Esophagus squamous epithelium (tissue), 5 donors: Measurements from ENCODE around the gene PMM2. TPM values are rescaled to one million over a fixed set of nuclear protein-coding genes. Genes with fewer than 3 reads are reported as not detected.
A peak's percentile ranks its signal among the peaks of the same experiment; 100 is the strongest.

ENCODE experiments used
- DNase-seq: peaks from one replicate; lab custom pipeline; 2025; lab: John Stamatoyannopoulos, UW
- H3K27ac ChIP-seq, 4 donors: fragments of 200-600 bp; sonication (generic); one replicate each; pipeline ENCODE4 v1.5.1; 2016 to 2019; ENCODE audit warnings: mild to moderate bottlenecking in 1 of 4
- H3K27me3 ChIP-seq, 4 donors: fragments of 200-600 bp; sonication (generic); 1 replicate in 3 of 4; 2 replicates in 1 of 4; pipeline versions ENCODE4 v1.5.1 to v1.6.0; 2017 to 2021; ENCODE audit warnings: antibody characterized with exemption in 1 of 4
- H3K36me3 ChIP-seq, 3 donors: fragments of 200-600 bp; sonication (generic); one replicate each; pipeline ENCODE4 v1.5.1; 2016 to 2019
- H3K4me1 ChIP-seq, 3 donors: fragments of 200-600 bp; sonication (generic); one replicate each; pipeline ENCODE4 v1.5.1; 2017 to 2019
- H3K4me3 ChIP-seq, 4 donors: fragments of 200-600 bp; sonication (generic); 1 replicate in 3 of 4; 2 replicates in 1 of 4; pipeline ENCODE4 v1.5.1; 2016 to 2019; ENCODE audit warnings: mild to moderate bottlenecking in 2 of 4, moderate library complexity in 1 of 4
- H3K9me3 ChIP-seq, 3 donors: fragments of 200-600 bp; sonication (generic); one replicate each; pipeline ENCODE4 v1.5.1; 2016 to 2019
- CTCF ChIP-seq, 6 experiments: fragments of 450-650 bp in 4 of 6; fragments of 200-600 bp in 2 of 6; sonication (generic) in 2 of 6; IDR thresholded peaks; one replicate each; pipeline ENCODE4 v1.5.1; 2016 to 2019; ENCODE audit warnings: antibody characterized with exemption in 6 of 6, mild to moderate bottlenecking in 4 of 6, moderate library complexity in 4 of 6
- POLR2A ChIP-seq, 4 donors: fragments of 450-650 bp; IDR thresholded peaks; one replicate each; pipeline ENCODE4 v1.6.1; 2017; ENCODE audit warnings: antibody characterized with exemption in 4 of 4, mild to moderate bottlenecking in 4 of 4, moderate library complexity in 3 of 4
- WGBS, 2 donors: methylation state at CpG; one replicate each; pipeline ENCODE4 v1.1.5; 2018; 5-methylcytosine and 5-hydroxymethylcytosine counted together
- intact Hi-C: fragments of 100-400 bp; cut with DNase I; formaldehyde crosslinking; loops from one replicate; pipeline ENCODE4 v1.15.0; 2022
- total RNA-seq, 4 donors: library from RNA; depleted of rRNA; stranded (reverse); fragments of >200 nt; gene quantifications; one replicate each; pipeline ENCODE4 v1.1.0, GENCODE V29; 2016
- donor health status: DM: yes; HTN: yes; CAD: no.

Gene PMM2
- total RNA-seq, 4 donors from 2014 or later: 36.3 to 54.3 (median 41.4) TPM

DNA sequence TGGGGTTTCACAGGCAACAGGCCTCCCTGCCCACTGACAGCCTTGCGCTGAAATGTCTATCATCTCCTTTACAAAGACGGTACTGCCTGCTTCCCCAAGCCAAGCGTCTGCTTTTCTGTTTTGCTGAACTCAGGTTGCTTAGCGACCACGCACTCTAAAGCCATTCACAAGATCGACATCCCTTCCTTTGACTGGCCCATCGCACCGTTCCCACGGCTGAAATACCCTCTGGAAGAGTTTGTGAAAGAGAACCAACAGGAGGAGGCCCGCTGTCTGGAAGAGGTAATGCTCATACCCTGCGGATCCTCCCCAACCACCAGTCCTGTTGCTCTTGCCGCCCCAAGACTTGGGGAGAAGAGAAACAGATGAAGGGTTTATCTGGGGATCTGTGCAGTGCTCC lies 28.9 kb upstream of the PMM2 start:
- Histone ChIP-seq H3K27me3 (no peaks in the 10 kb centered on the region), H3K4me1 (no peaks in the 10 kb centered on the region), H3K9me3 (no peaks in the 10 kb centered on the region), H3K4me3 (no peak overlapping the region), H3K36me3 (peaks cover 0 to 94% (median 0%) of the 10 kb centered on the region in 3 donors), H3K27ac (no peak overlapping the region)
- intact Hi-C loops: no loop called here
- 84 to 86% methylated on average over 11 to 12 of the region's 12 CpGs for WGBS, 2 donors
- DNase-seq: no peak
- TF ChIP-seq POLR2A (IDR thresholded peaks at IDR 0.05): no peak
- TF ChIP-seq CTCF (IDR thresholded peaks at IDR 0.05): no peak

GRCh38 chr16:8773537-8773936 lies 24.1 kb upstream of the PMM2 start:
- TF ChIP-seq CTCF (IDR thresholded peaks at IDR 0.05) (no peak), POLR2A (IDR thresholded peaks at IDR 0.05) (no peak)
- no peak for DNase-seq

GRCh38 chr16:8774208-8774607 lies 23.4 kb upstream of the PMM2 start:
- H3K4me1 ChIP-seq: peaks cover 0 to 16% (median 7%) of the 10 kb centered on the region in 3 donors
- H3K9me3 ChIP-seq: no peaks in the 10 kb centered on the region
- intact Hi-C loops: no loop called here
- no peaks in the 10 kb centered on the region for H3K27me3 ChIP-seq
- no peak overlapping the region for H3K27ac ChIP-seq
- H3K4me3 ChIP-seq: no peak overlapping the region
- 85 to 88% methylated on average over 11 of the region's 11 CpGs for WGBS, 2 donors
- TF ChIP-seq CTCF (IDR thresholded peaks at IDR 0.05) (no peak), POLR2A (IDR thresholded peaks at IDR 0.05) (no peak)
- no peak for DNase-seq
- peaks cover 0 to 93% (median 0%) of the 10 kb centered on the region in 3 donors for H3K36me3 ChIP-seq

More at GRCh38 chr16:8773537-8773936, 24.1 kb upstream of the PMM2 start:
- 71 to 85% methylated on average over 3 of the region's 3 CpGs for WGBS, 2 donors
- Histone ChIP-seq H3K27me3 (no peaks in the 10 kb centered on the region), H3K27ac (no peak overlapping the region), H3K4me3 (no peak overlapping the region), H3K4me1 (peaks cover 0 to 16% (median 7%) of the 10 kb centered on the region in 3 donors), H3K9me3 (no peaks in the 10 kb centered on the region), H3K36me3 (peaks cover 0 to 93% (median 0%) of the 10 kb centered on the region in 3 donors)
- intact Hi-C loops: no loop called here

GRCh38 chr16:8775359-8775758 lies 22.3 kb upstream of the PMM2 start:
- DNase-seq: no peak
- Histone ChIP-seq H3K9me3 (no peaks in the 10 kb centered on the region), H3K27ac (peak overlapping the region; percentile 14 to 75 (median 52)), H3K36me3 (peaks cover 0 to 95% (median 0%) of the 10 kb centered on the region in 3 donors), H3K27me3 (no peaks in the 10 kb centered on the region), H3K4me3 (no peak overlapping the region), H3K4me1 (peaks cover 0 to 16% (median 7%) of the 10 kb centered on the region in 3 donors)
- 40 to 92% methylated on average over 1 of the region's 1 CpG for WGBS, 2 donors
- intact Hi-C loops: no loop called here
- no peak for TF ChIP-seq POLR2A (IDR thresholded peaks at IDR 0.05)
- TF ChIP-seq CTCF (IDR thresholded peaks at IDR 0.05): no peak

DNA sequence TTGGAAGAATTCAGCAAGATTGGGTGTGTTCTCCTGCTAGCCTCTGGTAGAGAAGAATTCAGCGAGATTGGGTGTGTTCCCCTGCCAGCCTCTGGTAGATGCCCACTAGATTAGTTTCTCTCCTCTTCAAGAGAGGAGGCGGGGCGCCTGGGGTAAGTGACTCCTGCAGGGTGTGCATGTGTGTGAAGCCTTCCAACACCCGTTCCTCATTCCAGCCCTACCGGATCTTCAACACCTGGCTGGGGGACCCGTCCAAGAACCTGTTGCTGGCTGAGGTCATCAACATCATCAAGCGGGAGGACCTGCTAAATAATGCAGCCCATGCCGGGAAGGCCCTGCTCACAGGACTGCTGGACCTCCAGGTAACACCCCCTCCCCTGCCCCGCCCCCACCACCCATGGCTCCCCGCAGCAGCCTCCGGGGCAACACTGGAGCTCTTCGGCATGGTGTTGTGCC lies 21.5 kb upstream of the PMM2 start:
- H3K36me3 ChIP-seq: peaks cover 0 to 90% (median 0%) of the 10 kb centered on the region in 3 donors
- H3K27ac ChIP-seq: peak overlapping the region; percentile 14 to 75 (median 52)
- no peak for DNase-seq
- H3K27me3 ChIP-seq: no peaks in the 10 kb centered on the region
- H3K4me1 ChIP-seq: peaks cover 0 to 16% (median 7%) of the 10 kb centered on the region in 3 donors
- intact Hi-C loops: no loop called here
- no peak overlapping the region for H3K4me3 ChIP-seq
- H3K9me3 ChIP-seq: no peaks in the 10 kb centered on the region
- TF ChIP-seq CTCF (IDR thresholded peaks at IDR 0.05): no peak
- TF ChIP-seq POLR2A (IDR thresholded peaks at IDR 0.05): no peak
- WGBS, 2 donors: 61 to 67% methylated on average over 3 to 5 of the region's 12 CpGs
